IPS-15b (cell line): Measurements from ENCODE around the gene TOE1.
"Not testable (repeated sequence)": the region's sequence is repeated elsewhere in the genome, so short reads cannot be mapped to it uniquely, and the experiment has no call there.

Experiments used
- H3K27me3 ChIP-seq: one replicate; pipeline ENCODE4 v1.6.1; 2013; ENCODE audit warnings: low read length; ENCODE audit not compliant: control insufficient read depth, insufficient read depth
- H3K36me3 ChIP-seq: one replicate; pipeline ENCODE4 v1.6.1; 2013; ENCODE audit warnings: low read length; ENCODE audit not compliant: control insufficient read depth, insufficient read depth
- H3K4me1 ChIP-seq: one replicate; pipeline ENCODE4 v1.6.1; 2013; ENCODE audit warnings: mild to moderate bottlenecking, low read length; ENCODE audit not compliant: control insufficient read depth, insufficient read depth
- H3K4me3 ChIP-seq: one replicate; pipeline ENCODE4 v1.5.1; 2013; ENCODE audit warnings: low read depth, low read length
- H3K9ac ChIP-seq: one replicate; pipeline ENCODE4 v1.6.1; 2013; ENCODE audit warnings: low read depth, mild to moderate bottlenecking, low read length
- H3K9me3 ChIP-seq: one replicate; pipeline ENCODE4 v1.6.1; 2013; ENCODE audit warnings: mild to moderate bottlenecking, low read length; ENCODE audit not compliant: control insufficient read depth, insufficient read depth

TOE1 gene

GRCh38 chr1:45348020-45348419 is 8.1 kb downstream of the TOE1 start:
- no peak overlapping the region for H3K4me3 ChIP-seq
- H3K9ac ChIP-seq, result no peak overlapping the region
- no peaks in the 10 kb centered on the region for H3K4me1 ChIP-seq
- peaks cover 28% of the 10 kb centered on the region for H3K36me3 ChIP-seq
- H3K9me3 ChIP-seq, result no peaks in the 10 kb centered on the region
- H3K27me3 ChIP-seq, result no peaks in the 10 kb centered on the region

- Histone ChIP-seq H3K36me3 (peaks cover 22% of the 10 kb centered on the region), H3K4me1 (no peaks in the 10 kb centered on the region), H3K9me3 (no peaks in the 10 kb centered on the region), H3K27me3 (no peaks in the 10 kb centered on the region), H3K9ac (no peak overlapping the region), H3K4me3 (no peak overlapping the region)
These were observed 8.6 kb downstream of the TOE1 start for GRCh38 chr1:45348609-45348965.

GRCh38 chr1:45348966-45349677 is 9.2 kb downstream of the TOE1 start:
- peaks cover 20% of the 10 kb centered on the region for H3K36me3 ChIP-seq
- H3K4me3 ChIP-seq, result no peak overlapping the region
- H3K27me3 ChIP-seq, result no peaks in the 10 kb centered on the region
- H3K4me1 ChIP-seq, result no peaks in the 10 kb centered on the region
- H3K9me3 ChIP-seq, result no peaks in the 10 kb centered on the region
- H3K9ac ChIP-seq, result no peak overlapping the region

- no peaks in the 10 kb centered on the region for H3K9me3 ChIP-seq
- H3K9ac ChIP-seq, result no peak overlapping the region
- H3K36me3 ChIP-seq, result peaks cover 5% of the 10 kb centered on the region
- H3K27me3 ChIP-seq, result no peaks in the 10 kb centered on the region
- H3K4me1 ChIP-seq, result no peaks in the 10 kb centered on the region
- no peak overlapping the region for H3K4me3 ChIP-seq
These were observed 11.5 kb downstream of the TOE1 start for GRCh38 chr1:45351508-45351907.

- Histone ChIP-seq H3K4me1 (no peaks in the 10 kb centered on the region), H3K27me3 (no peaks in the 10 kb centered on the region), H3K4me3 (no peak overlapping the region), H3K9me3 (no peaks in the 10 kb centered on the region), H3K36me3 (peaks cover 2% of the 10 kb centered on the region), H3K9ac (no peak overlapping the region)
These were observed 13.7 kb downstream of the TOE1 start for GRCh38 chr1:45353685-45354084.

- Histone ChIP-seq H3K9ac (no peak overlapping the region), H3K4me3 (no peak overlapping the region), H3K4me1 (peaks cover under 1% of the 10 kb centered on the region), H3K36me3 (no peaks in the 10 kb centered on the region), H3K9me3 (no peaks in the 10 kb centered on the region), H3K27me3 (no peaks in the 10 kb centered on the region)
These were observed 14.9 kb downstream of the TOE1 start for GRCh38 chr1:45354838-45355237.

- no peaks in the 10 kb centered on the region for H3K27me3 ChIP-seq
- no peak overlapping the region for H3K4me3 ChIP-seq
- peaks cover 8% of the 10 kb centered on the region for H3K4me1 ChIP-seq
- H3K9ac ChIP-seq, result no peak overlapping the region
- no peaks in the 10 kb centered on the region for H3K36me3 ChIP-seq
- no peaks in the 10 kb centered on the region for H3K9me3 ChIP-seq
These were observed 15.7 kb downstream of the TOE1 start for GRCh38 chr1:45355683-45356082.

- peaks cover 8% of the 10 kb centered on the region for H3K4me1 ChIP-seq
- H3K9ac ChIP-seq, result no peak overlapping the region
- no peaks in the 10 kb centered on the region for H3K9me3 ChIP-seq
- no peaks in the 10 kb centered on the region for H3K27me3 ChIP-seq
- H3K4me3 ChIP-seq, result no peak overlapping the region
- no peaks in the 10 kb centered on the region for H3K36me3 ChIP-seq
These were observed 16.2 kb downstream of the TOE1 start for GRCh38 chr1:45356186-45356585.

GRCh38 chr1:45359882-45360513 is 20.0 kb downstream of the TOE1 start:
- Histone ChIP-seq H3K36me3 (no peaks in the 10 kb centered on the region), H3K4me1 (peaks cover 8% of the 10 kb centered on the region), H3K9ac (peak overlapping the region; percentile 9), H3K4me3 (no peak overlapping the region), H3K27me3 (no peaks in the 10 kb centered on the region), H3K9me3 (no peaks in the 10 kb centered on the region)

- H3K4me3 ChIP-seq, H3K9me3 ChIP-seq, H3K4me1 ChIP-seq, H3K9ac ChIP-seq, H3K27me3 ChIP-seq, H3K36me3 ChIP-seq: not testable (repeated sequence)
These were observed 21.0 kb downstream of the TOE1 start for GRCh38 chr1:45360981-45361380.

- Histone ChIP-seq H3K4me1 (peaks cover 8% of the 10 kb centered on the region), H3K27me3 (no peaks in the 10 kb centered on the region), H3K9me3 (no peaks in the 10 kb centered on the region), H3K36me3 (no peaks in the 10 kb centered on the region), H3K4me3 (no peak overlapping the region), H3K9ac (no peak overlapping the region)
These were observed 24.3 kb downstream of the TOE1 start for GRCh38 chr1:45364294-45364693.

GRCh38 chr1:45365051-45365450 is 25.1 kb downstream of the TOE1 start:
- H3K9me3 ChIP-seq, result no peaks in the 10 kb centered on the region
- no peak overlapping the region for H3K4me3 ChIP-seq
- no peak overlapping the region for H3K9ac ChIP-seq
- H3K36me3 ChIP-seq, result no peaks in the 10 kb centered on the region
- H3K4me1 ChIP-seq, result peaks cover 6% of the 10 kb centered on the region
- H3K27me3 ChIP-seq, result no peaks in the 10 kb centered on the region
